Jurkat, Clone E6-1 (cell line): ENCODE results near the gene NLN. TPM values are rescaled to one million over a fixed set of nuclear protein-coding genes. Genes with fewer than 3 reads are reported as not detected.
"Not testable (repeated sequence)": the region's sequence is repeated elsewhere in the genome, so short reads cannot be mapped to it uniquely, and the experiment has no call there.

Experiments used
- DNase-seq: peaks from one replicate; pipeline ENCODE4 v3.0.0-alpha.2; 2011; ENCODE audit warnings: low read depth, low spot score
- H3K4me3 ChIP-seq: 2 replicates; pipeline ENCODE4 v1.5.1; 2011; ENCODE audit warnings: mild to moderate bottlenecking, low read length, control low read depth, moderate library complexity
- polyA plus RNA-seq: library from polyadenylated mRNA; unstranded; fragments of >200 nt; gene quantifications from one replicate; pipeline ENCODE4 v1.2.1, GENCODE V29; 2012; ENCODE audit warnings: missing spikeins; ENCODE audit not compliant: insufficient read length, insufficient read depth

The NLN gene
- 19.7 TPM for polyA plus RNA-seq

GRCh38 chr5:65721720-65722574, at the start of gene NLN, which contains the start of gene SGTB:
Gene NLN, plus strand, starts transcription at chr5:65722205. Its CDS starts 169 bp downstream, at chr5:65722374.
Gene SGTB, minus strand, starts transcription at chr5:65722109. Its CDS starts 1,302 bp downstream, at chr5:65720807.
- DNase-seq, result peak; percentile 29
- peak within 1 kb of the TSS; percentile 74 for H3K4me3 ChIP-seq

GRCh38 chr5:65672796-65673195, 49.2 kb upstream of the NLN start:
- no peak overlapping the region for H3K4me3 ChIP-seq
- DNase-seq, result no peak

- no peak overlapping the region for H3K4me3 ChIP-seq
- DNase-seq, result no peak
These were observed 47.3 kb upstream of the NLN start for GRCh38 chr5:65674749-65675148.

GRCh38 chr5:65676056-65676455, 45.9 kb upstream of the NLN start:
- not testable (repeated sequence) for DNase-seq, H3K4me3 ChIP-seq

GRCh38 chr5:65682148-65682547, 39.9 kb upstream of the NLN start:
- H3K4me3 ChIP-seq, result no peak overlapping the region
- DNase-seq, result no peak

- DNase-seq, result no peak
- H3K4me3 ChIP-seq, result no peak overlapping the region
These were observed 28.9 kb upstream of the NLN start for GRCh38 chr5:65693121-65693520.

GRCh38 chr5:65695162-65695755, 26.7 kb upstream of the NLN start:
- H3K4me3 ChIP-seq, result no peak overlapping the region
- DNase-seq, result no peak

- H3K4me3 ChIP-seq, result no peak overlapping the region
- no peak for DNase-seq
These were observed 26.1 kb upstream of the NLN start for GRCh38 chr5:65695896-65696295.

GRCh38 chr5:65696892-65697291, 25.1 kb upstream of the NLN start:
- DNase-seq, result no peak
- no peak overlapping the region for H3K4me3 ChIP-seq

- DNase-seq, result no peak
- no peak overlapping the region for H3K4me3 ChIP-seq
These were observed 22.7 kb upstream of the NLN start for GRCh38 chr5:65699338-65699737.

- H3K4me3 ChIP-seq, result no peak overlapping the region
- DNase-seq, result no peak
These were observed 20.0 kb upstream of the NLN start for GRCh38 chr5:65702036-65702435.

GRCh38 chr5:65704621-65705239, 17.3 kb upstream of the NLN start:
- no peak overlapping the region for H3K4me3 ChIP-seq
- DNase-seq, result no peak

GRCh38 chr5:65707663-65708062, 14.3 kb upstream of the NLN start:
- DNase-seq, result no peak
- H3K4me3 ChIP-seq, result no peak overlapping the region

- no peak for DNase-seq
- no peak overlapping the region for H3K4me3 ChIP-seq
These were observed 13.9 kb upstream of the NLN start for GRCh38 chr5:65708145-65708544.

GRCh38 chr5:65718576-65719310, 3.3 kb upstream of the NLN start:
- no peak for DNase-seq
- H3K4me3 ChIP-seq, result no peak overlapping the region

GRCh38 chr5:65721050-65721719, 820 bp upstream of the NLN start:
- no peak for DNase-seq
- peak overlapping the region; percentile 68 for H3K4me3 ChIP-seq

- DNase-seq, result no peak
- H3K4me3 ChIP-seq, result peak overlapping the region; percentile 74
These were observed 784 bp downstream of the NLN start for GRCh38 chr5:65722575-65723403.

- H3K4me3 ChIP-seq, result no peak overlapping the region
- DNase-seq, result no peak
These were observed 5.6 kb downstream of the NLN start for GRCh38 chr5:65727491-65728156.
